DND-41 (cell line): ENCODE measurements around the gene ADAM21.

Source experiments
- EZH2 ChIP-seq: IDR thresholded peaks from 3 replicates; pipeline ENCODE4 v1.6.1; 2012; ENCODE audit warnings: borderline replicate concordance, low read depth, mild to moderate bottlenecking, moderate library complexity, low read length, inconsistent platforms; ENCODE audit not compliant: severe bottlenecking
- TF ChIP-seq, protein P1 (sequence below): IDR thresholded peaks from 2 replicates; pipeline ENCODE4 v1.5.1; 2012; ENCODE audit warnings: borderline replicate concordance, low read length, moderate library complexity, mild to moderate bottlenecking; ENCODE audit not compliant: poor library complexity, severe bottlenecking; ENCODE audit errors: extremely low read depth

DNA sequence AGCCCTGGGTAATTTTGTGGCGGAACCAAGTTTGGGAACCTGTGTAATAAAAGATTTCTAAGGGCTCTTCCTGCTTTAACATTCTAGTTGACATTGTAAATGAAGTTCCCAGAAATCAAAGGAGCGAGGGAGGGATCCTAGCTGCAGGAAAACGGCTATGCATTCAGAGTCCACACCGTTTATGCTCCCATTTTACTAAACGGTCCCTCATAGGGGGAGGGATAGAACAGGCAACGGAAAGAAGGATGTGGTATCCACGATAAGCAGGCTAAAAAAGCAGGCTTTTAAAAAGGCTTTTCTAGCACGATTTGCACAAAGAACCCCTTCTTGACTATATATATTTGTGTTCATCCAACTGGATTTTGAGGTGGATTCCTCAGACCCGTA lies 35.6 kb upstream of the ADAM21 start:
- TF ChIP-seq, protein P1, sequence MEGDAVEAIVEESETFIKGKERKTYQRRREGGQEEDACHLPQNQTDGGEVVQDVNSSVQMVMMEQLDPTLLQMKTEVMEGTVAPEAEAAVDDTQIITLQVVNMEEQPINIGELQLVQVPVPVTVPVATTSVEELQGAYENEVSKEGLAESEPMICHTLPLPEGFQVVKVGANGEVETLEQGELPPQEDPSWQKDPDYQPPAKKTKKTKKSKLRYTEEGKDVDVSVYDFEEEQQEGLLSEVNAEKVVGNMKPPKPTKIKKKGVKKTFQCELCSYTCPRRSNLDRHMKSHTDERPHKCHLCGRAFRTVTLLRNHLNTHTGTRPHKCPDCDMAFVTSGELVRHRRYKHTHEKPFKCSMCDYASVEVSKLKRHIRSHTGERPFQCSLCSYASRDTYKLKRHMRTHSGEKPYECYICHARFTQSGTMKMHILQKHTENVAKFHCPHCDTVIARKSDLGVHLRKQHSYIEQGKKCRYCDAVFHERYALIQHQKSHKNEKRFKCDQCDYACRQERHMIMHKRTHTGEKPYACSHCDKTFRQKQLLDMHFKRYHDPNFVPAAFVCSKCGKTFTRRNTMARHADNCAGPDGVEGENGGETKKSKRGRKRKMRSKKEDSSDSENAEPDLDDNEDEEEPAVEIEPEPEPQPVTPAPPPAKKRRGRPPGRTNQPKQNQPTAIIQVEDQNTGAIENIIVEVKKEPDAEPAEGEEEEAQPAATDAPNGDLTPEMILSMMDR: no peak
- TF ChIP-seq EZH2: no peak
